ENCODE data around the gene ZFHX3. TPM values are rescaled to one million over a fixed set of nuclear protein-coding genes. Genes with fewer than 3 reads are reported as not detected.
A peak's percentile ranks its signal among the peaks of the same experiment; 100 is the strongest.

ZFHX3 gene
- total RNA-seq, 1 experiment from 2014 or later = 1.5 TPM

GRCh38 chr16:72961115-72961832 lies 86.7 kb downstream of the ZFHX3 start:
- H4K5ac ChIP-seq (ENCODE audit: insufficient read length, low read depth, low read length) = no peak overlapping the region
- H2BK5ac ChIP-seq (ENCODE audit: insufficient read length, low read length) = no peak overlapping the region
- H2AK5ac ChIP-seq (ENCODE audit: insufficient read length, low read length) = no peak overlapping the region
- H2BK20ac ChIP-seq (ENCODE audit: low read depth, low read length, poor library complexity, severe bottlenecking) = no peak overlapping the region
- no peak overlapping the region for H3T11ph ChIP-seq (ENCODE audit: low read length)
- no peak overlapping the region for H4K8ac ChIP-seq (replicated peaks; ENCODE audit: insufficient read length, low read depth, low read length)
- H3K27ac Mint-ChIP-seq = no peak overlapping the region
- H2AFZ ChIP-seq (ENCODE audit: low read length) = no peak overlapping the region
- no peak overlapping the region for H3K4me2 ChIP-seq (ENCODE audit: insufficient read depth, insufficient read length, low read length)
- no peak for DNase-seq
- no peaks in the 10 kb centered on the region for H3K9me3 ChIP-seq (ENCODE audit: control insufficient read depth, low read depth, low read length)
- no peak overlapping the region for H3K23ac ChIP-seq (ENCODE audit: insufficient read length, low read depth, low read length)
- H3K79me2 ChIP-seq (ENCODE audit: insufficient read depth, low read length) = no peaks in the 10 kb centered on the region
- no peak overlapping the region for H2BK15ac ChIP-seq (ENCODE audit: low read depth, low read length)
- no peak overlapping the region for H3K56ac ChIP-seq (ENCODE audit: insufficient read length, low read depth, low read length)
- no CpG with 5 or more reads among the region's 20 CpGs for WGBS (ENCODE audit: extremely low coverage, insufficient read length, low lambda C conversion rate)
- H3K18ac ChIP-seq (ENCODE audit: insufficient read length, low read depth, low read length) = no peak overlapping the region
- H3K23me2 ChIP-seq (ENCODE audit: insufficient read length, low read depth, low read length, poor library complexity, severe bottlenecking) = no peaks in the 10 kb centered on the region
- no peak overlapping the region for H3K27ac ChIP-seq (ENCODE audit: insufficient read length, low read depth, low read length)
- no peak overlapping the region for H2BK120ac ChIP-seq (ENCODE audit: low read depth, low read length, poor library complexity, severe bottlenecking)
- peaks cover 5 to 13% of the 10 kb centered on the region in 2 experiments; a peak in 2 of 4 replicates for H3K4me1 Mint-ChIP-seq
- no peak overlapping the region for H3K4me3 Mint-ChIP-seq
- H3K4me1 ChIP-seq (ENCODE audit: insufficient read depth, low read length) = no peaks in the 10 kb centered on the region
- H3K36me3 Mint-ChIP-seq (ENCODE audit: insufficient read depth in 1 of 3, low read depth in 3 of 3) = no peaks in the 10 kb centered on the region; a peak in 1 of 7 replicates
- no peaks in the 10 kb centered on the region for H3K79me1 ChIP-seq (ENCODE audit: insufficient read depth, low read depth, low read length, poor library complexity, severe bottlenecking)
- no peak overlapping the region for H4K91ac ChIP-seq (ENCODE audit: insufficient read length, low read depth, low read length)
- H3K9ac ChIP-seq (ENCODE audit: extremely low read depth, insufficient read length, low read length) = no peak overlapping the region
- H3K27me3 ChIP-seq (ENCODE audit: insufficient read depth, low read length) = no peaks in the 10 kb centered on the region; the same call in 1 of the 2 replicates
- TF ChIP-seq CTCF (conservative IDR thresholded peaks at IDR 0.05) = peak; percentile 44; the same call in 2 of the 3 replicates
- H3K4ac ChIP-seq (ENCODE audit: low read depth, low read length) = no peak overlapping the region
- no peak overlapping the region for H3K14ac ChIP-seq (ENCODE audit: insufficient read depth, low read length)
- no peak overlapping the region for H2BK12ac ChIP-seq (ENCODE audit: insufficient read length, low read depth, low read length)
- no peaks in the 10 kb centered on the region for H4K20me1 ChIP-seq (ENCODE audit: control insufficient read depth, insufficient read depth, insufficient read length)
- peaks cover 21% of the 10 kb centered on the region for H3K27me3 Mint-ChIP-seq (ENCODE audit: low read depth)
- H3K9me3 Mint-ChIP-seq = no peaks in the 10 kb centered on the region

All from H9 (cell line).